Transverse colon (tissue), 3 donors: ENCODE results near the gene BCL6B.

Experiments
- POLR2A ChIP-seq: fragments of 450-650 bp; IDR thresholded peaks from one replicate; pipeline ENCODE4 v1.6.1; 2016; ENCODE audit warnings: antibody characterized with exemption, mild to moderate bottlenecking, moderate library complexity
- TF ChIP-seq, protein P1 (sequence below), 5 experiments: fragments of 200-600 bp in 3 of 5; fragments of 450-650 bp in 2 of 5; sonication (generic) in 3 of 5; IDR thresholded peaks; 1 replicate in 2 of 5; 2 replicates in 3 of 5; pipeline ENCODE4 v1.5.1; 2016 to 2017; ENCODE audit warnings: antibody characterized with exemption in 5 of 5, inconsistent platforms in 3 of 5, mild to moderate bottlenecking in 2 of 5, moderate library complexity in 1 of 5

- TF ChIP-seq, protein P1, sequence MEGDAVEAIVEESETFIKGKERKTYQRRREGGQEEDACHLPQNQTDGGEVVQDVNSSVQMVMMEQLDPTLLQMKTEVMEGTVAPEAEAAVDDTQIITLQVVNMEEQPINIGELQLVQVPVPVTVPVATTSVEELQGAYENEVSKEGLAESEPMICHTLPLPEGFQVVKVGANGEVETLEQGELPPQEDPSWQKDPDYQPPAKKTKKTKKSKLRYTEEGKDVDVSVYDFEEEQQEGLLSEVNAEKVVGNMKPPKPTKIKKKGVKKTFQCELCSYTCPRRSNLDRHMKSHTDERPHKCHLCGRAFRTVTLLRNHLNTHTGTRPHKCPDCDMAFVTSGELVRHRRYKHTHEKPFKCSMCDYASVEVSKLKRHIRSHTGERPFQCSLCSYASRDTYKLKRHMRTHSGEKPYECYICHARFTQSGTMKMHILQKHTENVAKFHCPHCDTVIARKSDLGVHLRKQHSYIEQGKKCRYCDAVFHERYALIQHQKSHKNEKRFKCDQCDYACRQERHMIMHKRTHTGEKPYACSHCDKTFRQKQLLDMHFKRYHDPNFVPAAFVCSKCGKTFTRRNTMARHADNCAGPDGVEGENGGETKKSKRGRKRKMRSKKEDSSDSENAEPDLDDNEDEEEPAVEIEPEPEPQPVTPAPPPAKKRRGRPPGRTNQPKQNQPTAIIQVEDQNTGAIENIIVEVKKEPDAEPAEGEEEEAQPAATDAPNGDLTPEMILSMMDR (IDR thresholded peaks at IDR 0.05), result no peak
- TF ChIP-seq POLR2A, result no peak
These were observed 28.1 kb upstream of the BCL6B start for GRCh38 chr17:6994666-6995256.
